ENCODE data around the gene NCOA1.

DNA sequence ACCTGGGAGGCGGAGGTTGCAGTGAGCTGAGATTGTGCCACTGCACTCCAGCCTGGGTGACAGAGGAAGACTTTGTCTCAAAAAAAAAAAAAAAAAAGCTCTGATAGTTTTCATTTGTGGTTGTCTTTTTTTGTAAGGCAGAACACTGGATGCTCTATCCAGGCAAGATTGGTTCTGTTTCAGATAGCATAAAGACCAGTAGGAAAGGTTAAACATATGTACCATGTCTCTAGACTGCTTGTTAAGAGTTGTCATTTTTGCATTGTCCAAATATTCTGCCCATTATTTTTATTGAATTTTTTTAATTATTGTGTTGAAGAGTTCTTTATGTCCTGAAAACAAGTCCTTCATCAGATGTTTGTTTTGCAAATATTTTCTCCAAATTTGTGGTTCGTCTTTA, 60.0 kb downstream of the NCOA1 start:
- TF ChIP-seq TAF1 (IDR thresholded peaks at IDR 0.05; ENCODE audit: low read depth) (no peak), EZH2 (IDR thresholded peaks at IDR 0.05; ENCODE audit: borderline replicate concordance, insufficient read depth, low read length, poor library complexity, severe bottlenecking) (no peak), SMC3 (conservative IDR thresholded peaks at IDR 0.05; ENCODE audit: poor library complexity) (no peak), EP300 (conservative IDR thresholded peaks at IDR 0.05; ENCODE audit: poor library complexity, severe bottlenecking) (no peak), POLR2AphosphoS5 (IDR thresholded peaks at IDR 0.05) (no peak), REST (IDR thresholded peaks at IDR 0.05; ENCODE audit: borderline replicate concordance) (no peak), MXI1 (conservative IDR thresholded peaks at IDR 0.05; ENCODE audit: poor library complexity, severe bottlenecking) (no peak)
- TF ChIP-seq, protein P1, sequence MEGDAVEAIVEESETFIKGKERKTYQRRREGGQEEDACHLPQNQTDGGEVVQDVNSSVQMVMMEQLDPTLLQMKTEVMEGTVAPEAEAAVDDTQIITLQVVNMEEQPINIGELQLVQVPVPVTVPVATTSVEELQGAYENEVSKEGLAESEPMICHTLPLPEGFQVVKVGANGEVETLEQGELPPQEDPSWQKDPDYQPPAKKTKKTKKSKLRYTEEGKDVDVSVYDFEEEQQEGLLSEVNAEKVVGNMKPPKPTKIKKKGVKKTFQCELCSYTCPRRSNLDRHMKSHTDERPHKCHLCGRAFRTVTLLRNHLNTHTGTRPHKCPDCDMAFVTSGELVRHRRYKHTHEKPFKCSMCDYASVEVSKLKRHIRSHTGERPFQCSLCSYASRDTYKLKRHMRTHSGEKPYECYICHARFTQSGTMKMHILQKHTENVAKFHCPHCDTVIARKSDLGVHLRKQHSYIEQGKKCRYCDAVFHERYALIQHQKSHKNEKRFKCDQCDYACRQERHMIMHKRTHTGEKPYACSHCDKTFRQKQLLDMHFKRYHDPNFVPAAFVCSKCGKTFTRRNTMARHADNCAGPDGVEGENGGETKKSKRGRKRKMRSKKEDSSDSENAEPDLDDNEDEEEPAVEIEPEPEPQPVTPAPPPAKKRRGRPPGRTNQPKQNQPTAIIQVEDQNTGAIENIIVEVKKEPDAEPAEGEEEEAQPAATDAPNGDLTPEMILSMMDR (IDR thresholded peaks at IDR 0.05; ENCODE audit: poor library complexity, severe bottlenecking) = no peak
